ENCODE data around the gene PLCB2.

- TF ChIP-seq GATA2 (IDR thresholded peaks at IDR 0.05; ENCODE audit: low read depth, low read length), result no peak
- no peak for TF ChIP-seq GATA3 (IDR thresholded peaks at IDR 0.05; ENCODE audit: low read depth, low read length)
Observed at GRCh38 chr15:40328751-40329150, 21.0 kb upstream of the PLCB2 start.

Data from SH-SY5Y (cell line).